ENCODE measurements around the gene RAD23A.
A peak's percentile ranks its signal among the peaks of the same experiment; 100 is the strongest.
"Not testable (repeated sequence)": the region's sequence is repeated elsewhere in the genome, so short reads cannot be mapped to it uniquely, and the experiment has no call there.

The RAD23A gene

GRCh38 chr19:12952050-12952449 lies 6.4 kb downstream of the RAD23A start:
- not testable (repeated sequence) for H3K4me3 ChIP-seq (ENCODE audit: low read length); H3K9me3 ChIP-seq (replicated peaks; ENCODE audit: low read length); H3K27me3 ChIP-seq (ENCODE audit: control insufficient read depth, insufficient read depth, low read length)
- peak overlapping the region; percentile 67 for H3K4me2 ChIP-seq (ENCODE audit: low read length)
- H3K9ac ChIP-seq (ENCODE audit: low read depth, low read length): peak overlapping the region; percentile 83
- peaks cover 54% of the 10 kb centered on the region for H3K4me1 ChIP-seq (ENCODE audit: control insufficient read depth, insufficient read depth, low read length)
- peaks cover 58% of the 10 kb centered on the region for H3K36me3 ChIP-seq (ENCODE audit: insufficient read depth, low read length)

GRCh38 chr19:12952488-12953137 lies 7.0 kb downstream of the RAD23A start:
- Histone ChIP-seq H3K27me3 (ENCODE audit: control insufficient read depth, insufficient read depth, low read length) (no peaks in the 10 kb centered on the region), H3K4me3 (ENCODE audit: low read length) (peak overlapping the region; percentile 26), H3K4me1 (ENCODE audit: control insufficient read depth, insufficient read depth, low read length) (peaks cover 51% of the 10 kb centered on the region), H3K36me3 (ENCODE audit: insufficient read depth, low read length) (peaks cover 56% of the 10 kb centered on the region), H3K4me2 (ENCODE audit: low read length) (peak overlapping the region; percentile 68), H3K9ac (ENCODE audit: low read depth, low read length) (peak overlapping the region; percentile 83), H3K9me3 (replicated peaks; ENCODE audit: low read length) (no peaks in the 10 kb centered on the region)

GRCh38 chr19:12953138-12953798 lies 7.6 kb downstream of the RAD23A start:
- Histone ChIP-seq H3K4me3 (ENCODE audit: low read length) (peak overlapping the region; percentile 17), H3K9ac (ENCODE audit: low read depth, low read length) (peak overlapping the region; percentile 75), H3K36me3 (ENCODE audit: insufficient read depth, low read length) (peaks cover 50% of the 10 kb centered on the region), H3K4me2 (ENCODE audit: low read length) (peak overlapping the region; percentile 68), H3K4me1 (ENCODE audit: control insufficient read depth, insufficient read depth, low read length) (peaks cover 48% of the 10 kb centered on the region), H3K9me3 (replicated peaks; ENCODE audit: low read length) (no peaks in the 10 kb centered on the region), H3K27me3 (ENCODE audit: control insufficient read depth, insufficient read depth, low read length) (no peaks in the 10 kb centered on the region)

GRCh38 chr19:12953799-12954611 lies 8.3 kb downstream of the RAD23A start:
- Histone ChIP-seq H3K9me3 (replicated peaks; ENCODE audit: low read length) (no peaks in the 10 kb centered on the region), H3K9ac (ENCODE audit: low read depth, low read length) (peak overlapping the region; percentile 75), H3K4me2 (ENCODE audit: low read length) (peak overlapping the region; percentile 53), H3K36me3 (ENCODE audit: insufficient read depth, low read length) (peaks cover 42% of the 10 kb centered on the region), H3K4me1 (ENCODE audit: control insufficient read depth, insufficient read depth, low read length) (peaks cover 48% of the 10 kb centered on the region), H3K4me3 (ENCODE audit: low read length) (no peak overlapping the region), H3K27me3 (ENCODE audit: control insufficient read depth, insufficient read depth, low read length) (no peaks in the 10 kb centered on the region)

- Histone ChIP-seq H3K9me3 (replicated peaks; ENCODE audit: low read length) (no peaks in the 10 kb centered on the region), H3K9ac (ENCODE audit: low read depth, low read length) (peak overlapping the region; percentile 75), H3K27me3 (ENCODE audit: control insufficient read depth, insufficient read depth, low read length) (no peaks in the 10 kb centered on the region), H3K4me3 (ENCODE audit: low read length) (no peak overlapping the region), H3K36me3 (ENCODE audit: insufficient read depth, low read length) (peaks cover 37% of the 10 kb centered on the region), H3K4me2 (ENCODE audit: low read length) (peak overlapping the region; percentile 53), H3K4me1 (ENCODE audit: control insufficient read depth, insufficient read depth, low read length) (peaks cover 45% of the 10 kb centered on the region)
Measured at GRCh38 chr19:12954612-12954962, 8.9 kb downstream of the RAD23A start.

- peak overlapping the region; percentile 98 for H3K9ac ChIP-seq (ENCODE audit: low read depth, low read length)
Measured at GRCh38 chr19:12955575-12955974, 9.9 kb downstream of the RAD23A start.

GRCh38 chr19:12955996-12956395 lies 10.3 kb downstream of the RAD23A start:
- Histone ChIP-seq H3K4me1 (ENCODE audit: control insufficient read depth, insufficient read depth, low read length) (peaks cover 45% of the 10 kb centered on the region), H3K27me3 (ENCODE audit: control insufficient read depth, insufficient read depth, low read length) (no peaks in the 10 kb centered on the region), H3K9ac (ENCODE audit: low read depth, low read length) (peak overlapping the region; percentile 98), H3K4me2 (ENCODE audit: low read length) (peak overlapping the region; percentile 97), H3K4me3 (ENCODE audit: low read length) (peak overlapping the region; percentile 93), H3K9me3 (replicated peaks; ENCODE audit: low read length) (no peaks in the 10 kb centered on the region), H3K36me3 (ENCODE audit: insufficient read depth, low read length) (peaks cover 30% of the 10 kb centered on the region)

More at GRCh38 chr19:12955575-12955974, 9.9 kb downstream of the RAD23A start:
- Histone ChIP-seq H3K4me2 (ENCODE audit: low read length) (peak overlapping the region; percentile 97), H3K4me3 (ENCODE audit: low read length) (peak overlapping the region; percentile 93), H3K4me1 (ENCODE audit: control insufficient read depth, insufficient read depth, low read length) (peaks cover 45% of the 10 kb centered on the region), H3K36me3 (ENCODE audit: insufficient read depth, low read length) (peaks cover 30% of the 10 kb centered on the region)
- not testable (repeated sequence) for H3K9me3 ChIP-seq (replicated peaks; ENCODE audit: low read length); H3K27me3 ChIP-seq (ENCODE audit: control insufficient read depth, insufficient read depth, low read length)

GRCh38 chr19:12956446-12957388 lies 11.1 kb downstream of the RAD23A start, which contains the start of gene GADD45GIP1:
Gene GADD45GIP1 (minus strand): TSS chr19:12957223. CDS start chr19:12957212, 11 bp downstream.
- Histone ChIP-seq H3K4me3 (ENCODE audit: low read length) (peak within 1 kb of the TSS; percentile 93), H3K36me3 (ENCODE audit: insufficient read depth, low read length) (peaks cover 27% of the 10 kb centered on the region), H3K9ac (ENCODE audit: low read depth, low read length) (peak within 1 kb of the TSS; percentile 98), H3K9me3 (replicated peaks; ENCODE audit: low read length) (no peaks in the 10 kb centered on the region), H3K4me1 (ENCODE audit: control insufficient read depth, insufficient read depth, low read length) (peaks cover 43% of the 10 kb centered on the region), H3K27me3 (ENCODE audit: control insufficient read depth, insufficient read depth, low read length) (no peaks in the 10 kb centered on the region), H3K4me2 (ENCODE audit: low read length) (peak within 1 kb of the TSS; percentile 97)

- H3K4me1 ChIP-seq (ENCODE audit: control insufficient read depth, insufficient read depth, low read length): peaks cover 35% of the 10 kb centered on the region
- not testable (repeated sequence) for H3K27me3 ChIP-seq (ENCODE audit: control insufficient read depth, insufficient read depth, low read length)
Measured at GRCh38 chr19:12957389-12957952, 11.8 kb downstream of the RAD23A start.

GRCh38 chr19:12959481-12959880 lies 13.8 kb downstream of the RAD23A start:
- Histone ChIP-seq H3K4me1 (ENCODE audit: control insufficient read depth, insufficient read depth, low read length) (peaks cover 16% of the 10 kb centered on the region), H3K9me3 (replicated peaks; ENCODE audit: low read length) (no peaks in the 10 kb centered on the region)

More at GRCh38 chr19:12957389-12957952, 11.8 kb downstream of the RAD23A start:
- peak overlapping the region; percentile 98 for H3K9ac ChIP-seq (ENCODE audit: low read depth, low read length)
- H3K4me2 ChIP-seq (ENCODE audit: low read length): peak overlapping the region; percentile 97
- not testable (repeated sequence) for H3K9me3 ChIP-seq (replicated peaks; ENCODE audit: low read length)
- peaks cover 20% of the 10 kb centered on the region for H3K36me3 ChIP-seq (ENCODE audit: insufficient read depth, low read length)
- H3K4me3 ChIP-seq (ENCODE audit: low read length): peak overlapping the region; percentile 93

More at GRCh38 chr19:12959481-12959880, 13.8 kb downstream of the RAD23A start:
- H3K27me3 ChIP-seq (ENCODE audit: control insufficient read depth, insufficient read depth, low read length): no peaks in the 10 kb centered on the region
- peaks cover 6% of the 10 kb centered on the region for H3K36me3 ChIP-seq (ENCODE audit: insufficient read depth, low read length)
- no peak overlapping the region for H3K9ac ChIP-seq (ENCODE audit: low read depth, low read length)
- H3K4me3 ChIP-seq (ENCODE audit: low read length): no peak overlapping the region
- H3K4me2 ChIP-seq (ENCODE audit: low read length): no peak overlapping the region
